Testis (tissue), 2 donors: Measurements from ENCODE around the gene BUD13.

Experiments used
- POLR2A ChIP-seq: fragments of 450-650 bp; IDR thresholded peaks from one replicate; pipeline ENCODE4 v1.6.1; 2017; ENCODE audit warnings: antibody characterized with exemption, mild to moderate bottlenecking, moderate library complexity
- TF ChIP-seq, protein P1 (sequence below), 3 experiments: fragments of 450-650 bp in 2 of 3; fragments of 200-600 bp in 1 of 3; sonication (generic) in 1 of 3; IDR thresholded peaks; one replicate each; pipeline ENCODE4 v1.5.1; 2016 to 2019; ENCODE audit warnings: antibody characterized with exemption in 3 of 3, mild to moderate bottlenecking in 2 of 3, moderate library complexity in 1 of 3

DNA sequence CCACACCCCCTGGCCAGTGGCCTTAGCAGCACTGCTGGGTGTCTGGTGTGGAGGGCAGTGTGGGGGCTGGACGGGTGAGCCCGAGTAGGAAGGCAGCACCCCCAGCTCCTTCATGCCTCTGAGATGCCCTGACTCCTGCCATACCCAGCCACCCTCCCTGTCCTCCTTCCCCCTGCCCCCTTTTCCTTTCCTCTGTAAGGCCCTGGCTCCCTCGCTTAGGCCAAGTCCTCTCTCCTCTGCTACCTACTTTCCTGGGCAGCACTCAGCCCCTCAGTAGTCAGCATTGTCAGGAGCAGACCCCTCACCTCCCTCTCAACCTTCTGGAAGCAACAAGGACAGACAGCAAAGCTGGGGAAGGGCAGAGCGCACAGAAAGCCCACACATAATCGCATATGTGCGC, 48.0 kb downstream of the BUD13 start:
- TF ChIP-seq, protein P1, sequence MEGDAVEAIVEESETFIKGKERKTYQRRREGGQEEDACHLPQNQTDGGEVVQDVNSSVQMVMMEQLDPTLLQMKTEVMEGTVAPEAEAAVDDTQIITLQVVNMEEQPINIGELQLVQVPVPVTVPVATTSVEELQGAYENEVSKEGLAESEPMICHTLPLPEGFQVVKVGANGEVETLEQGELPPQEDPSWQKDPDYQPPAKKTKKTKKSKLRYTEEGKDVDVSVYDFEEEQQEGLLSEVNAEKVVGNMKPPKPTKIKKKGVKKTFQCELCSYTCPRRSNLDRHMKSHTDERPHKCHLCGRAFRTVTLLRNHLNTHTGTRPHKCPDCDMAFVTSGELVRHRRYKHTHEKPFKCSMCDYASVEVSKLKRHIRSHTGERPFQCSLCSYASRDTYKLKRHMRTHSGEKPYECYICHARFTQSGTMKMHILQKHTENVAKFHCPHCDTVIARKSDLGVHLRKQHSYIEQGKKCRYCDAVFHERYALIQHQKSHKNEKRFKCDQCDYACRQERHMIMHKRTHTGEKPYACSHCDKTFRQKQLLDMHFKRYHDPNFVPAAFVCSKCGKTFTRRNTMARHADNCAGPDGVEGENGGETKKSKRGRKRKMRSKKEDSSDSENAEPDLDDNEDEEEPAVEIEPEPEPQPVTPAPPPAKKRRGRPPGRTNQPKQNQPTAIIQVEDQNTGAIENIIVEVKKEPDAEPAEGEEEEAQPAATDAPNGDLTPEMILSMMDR (IDR thresholded peaks at IDR 0.05) = no peak
- no peak for TF ChIP-seq POLR2A
